HL-60/S4 treated with phorbol 12-myristate 13-acetate at 8.2 ng/mL for 4 days and 3 days (cell line): ENCODE measurements around the gene WNT3A.

ENCODE experiments used
- in situ Hi-C: fragments of 300-500 bp; cut with MboI; formaldehyde crosslinking; loops from 2 replicates; pipeline ENCODE4 v1.15.0; 2022; ENCODE audit warnings: low sequenced_read_pairs

WNT3A gene

DNA sequence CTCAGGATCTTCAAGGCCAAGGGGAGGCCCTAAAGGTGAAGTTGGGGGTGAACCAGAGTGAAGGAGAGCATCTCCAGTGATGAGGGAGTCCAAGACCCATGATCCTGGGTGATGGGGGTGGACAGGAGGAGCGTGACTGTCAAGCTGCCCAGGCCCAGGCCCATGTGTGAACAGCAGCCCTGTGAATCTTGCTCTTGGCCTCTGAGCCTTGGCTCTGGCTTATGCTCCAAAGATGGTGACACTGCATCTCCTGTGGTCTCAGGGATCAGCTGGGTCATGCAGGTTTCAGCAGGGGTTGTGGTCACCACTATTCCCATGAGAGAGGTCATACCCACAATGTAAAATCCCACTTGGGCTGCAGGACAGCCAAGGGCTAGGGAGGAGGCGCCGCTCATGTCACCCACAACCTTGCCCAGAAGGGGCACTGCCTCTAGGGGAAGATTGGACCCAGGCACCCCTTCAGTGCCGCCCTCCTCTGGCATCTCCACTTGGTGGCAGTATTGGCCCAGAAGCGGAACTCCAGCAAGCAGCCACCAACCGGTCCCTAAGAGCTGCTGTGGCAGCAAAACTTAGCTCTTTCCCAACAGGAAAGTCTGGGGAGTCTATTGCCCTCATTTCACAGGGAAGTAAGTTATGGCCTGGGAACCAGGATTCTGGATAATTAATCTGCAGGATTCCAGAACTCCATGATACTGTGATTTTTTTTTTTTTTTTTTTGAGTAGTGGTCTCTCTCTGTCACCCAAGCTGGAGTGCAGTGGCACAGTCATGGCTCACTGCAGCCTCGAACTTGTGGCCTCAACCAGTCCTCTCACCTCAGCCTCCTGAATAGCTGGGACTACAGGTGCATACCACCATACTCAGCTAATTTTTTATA is 7.5 kb upstream of the WNT3A start:
- in situ Hi-C loops, result no loop called here

DNA sequence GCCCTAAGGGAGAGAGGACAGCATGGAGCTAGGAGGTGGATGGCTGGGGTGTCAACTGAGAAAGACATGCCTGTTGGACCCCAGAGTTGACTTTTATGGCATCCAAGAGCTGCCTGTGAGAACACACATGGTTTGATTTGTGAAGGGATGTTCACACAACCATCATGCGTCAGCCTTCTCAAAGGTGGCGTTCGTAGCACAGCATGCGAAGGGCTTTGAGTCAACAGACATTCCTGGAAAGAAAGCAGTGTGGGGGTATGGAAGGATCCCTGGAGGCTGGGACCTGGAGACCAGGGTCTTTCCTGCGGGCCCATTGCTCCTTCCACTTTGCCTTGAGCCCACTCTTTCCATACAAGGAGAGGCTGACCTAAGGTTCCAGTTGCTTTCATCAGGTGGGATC is 6.4 kb upstream of the WNT3A start:
- in situ Hi-C loops, result no loop called here

DNA sequence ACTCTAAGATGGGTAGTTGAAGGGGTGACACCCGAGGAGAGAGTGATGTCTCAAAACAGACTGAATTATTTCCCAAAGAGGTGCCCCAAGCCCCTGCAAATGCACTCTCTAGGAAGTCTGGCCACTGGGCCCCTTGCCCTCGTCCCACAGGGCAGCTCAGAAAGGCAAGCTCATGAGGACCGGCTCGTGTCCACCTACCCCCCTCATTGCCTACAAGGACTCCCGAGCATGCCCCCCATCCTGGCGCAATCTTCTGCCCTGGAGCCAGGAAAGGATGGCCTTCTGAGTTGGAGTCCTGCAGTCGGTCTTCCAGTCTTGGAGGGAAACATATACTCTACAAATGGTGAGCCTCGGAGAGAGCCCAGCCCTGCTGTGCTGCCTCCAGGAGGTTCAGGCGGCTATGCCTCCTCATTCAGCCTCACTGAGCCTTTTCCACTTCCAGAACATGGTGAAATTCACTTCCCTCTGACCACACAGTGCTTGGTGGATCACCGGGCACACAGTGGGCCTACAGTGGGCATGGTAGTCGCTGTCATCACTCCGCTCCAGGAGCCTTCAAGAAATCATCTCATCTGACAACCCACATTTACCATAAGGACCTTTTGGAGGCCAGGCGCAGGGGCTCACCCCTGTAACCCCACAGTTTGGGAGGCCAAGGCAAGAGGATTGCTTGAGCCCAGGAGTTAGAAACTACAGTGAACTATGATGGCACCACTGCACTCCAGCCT is 5.8 kb upstream of the WNT3A start:
- in situ Hi-C loops, result no loop called here

DNA sequence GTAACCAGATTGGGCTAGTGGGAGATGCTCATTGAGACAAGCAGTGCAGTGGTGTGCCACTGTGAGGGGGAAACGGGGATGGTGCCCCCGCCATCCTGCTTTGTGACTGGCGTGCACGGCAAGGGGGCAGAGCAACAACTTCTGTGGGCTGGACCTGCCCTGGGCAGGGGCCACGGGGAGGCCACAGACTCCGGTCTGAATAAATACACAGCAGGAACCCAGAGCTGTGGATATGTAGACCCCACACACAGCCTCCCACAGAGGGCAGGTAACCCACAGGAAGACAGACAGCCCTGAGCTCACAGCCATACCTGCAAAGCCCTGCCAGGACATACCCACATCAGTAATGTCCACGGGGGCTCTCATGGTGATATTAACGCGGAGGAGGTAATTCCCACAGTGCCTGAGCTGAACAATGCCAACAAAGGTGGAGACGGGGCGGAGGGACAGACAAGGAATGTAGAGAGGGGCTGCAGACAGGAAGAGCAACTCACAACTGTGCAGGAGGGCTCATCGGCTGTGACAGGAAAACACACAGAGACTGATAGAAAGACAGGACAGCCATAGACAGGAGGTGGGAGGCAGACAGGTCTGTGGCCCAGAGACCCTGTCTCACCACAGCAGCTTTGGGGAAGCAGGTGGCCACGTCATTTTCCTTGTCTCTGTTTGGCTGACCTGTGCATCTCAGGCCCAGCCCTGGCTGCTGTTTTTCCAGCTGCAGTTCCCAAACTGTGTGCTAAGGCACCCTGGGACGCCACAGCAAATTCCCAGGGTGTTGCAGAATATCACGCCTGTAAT is 4.9 kb upstream of the WNT3A start:
- in situ Hi-C loops, result no loop called here

DNA sequence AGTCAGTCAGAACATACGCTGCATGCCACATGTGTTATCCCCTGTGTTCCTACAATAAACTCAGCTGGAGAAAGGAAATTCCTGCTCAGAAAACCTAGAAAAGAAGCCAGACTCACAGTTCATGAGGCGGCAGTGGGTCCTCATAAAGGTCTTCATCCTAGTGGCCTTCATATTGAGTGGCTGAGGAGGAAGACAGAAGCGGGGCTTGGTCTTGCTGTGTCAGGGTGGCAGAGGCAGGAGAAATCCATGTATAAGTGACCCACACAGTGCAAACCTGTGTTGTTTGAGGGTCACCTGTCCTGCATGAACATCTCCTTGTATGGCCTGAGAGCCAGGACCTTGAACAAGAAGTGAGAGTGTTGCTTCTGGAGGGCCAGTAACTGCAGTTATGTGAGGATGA is 4.0 kb upstream of the WNT3A start:
- in situ Hi-C loops, result no loop called here

DNA sequence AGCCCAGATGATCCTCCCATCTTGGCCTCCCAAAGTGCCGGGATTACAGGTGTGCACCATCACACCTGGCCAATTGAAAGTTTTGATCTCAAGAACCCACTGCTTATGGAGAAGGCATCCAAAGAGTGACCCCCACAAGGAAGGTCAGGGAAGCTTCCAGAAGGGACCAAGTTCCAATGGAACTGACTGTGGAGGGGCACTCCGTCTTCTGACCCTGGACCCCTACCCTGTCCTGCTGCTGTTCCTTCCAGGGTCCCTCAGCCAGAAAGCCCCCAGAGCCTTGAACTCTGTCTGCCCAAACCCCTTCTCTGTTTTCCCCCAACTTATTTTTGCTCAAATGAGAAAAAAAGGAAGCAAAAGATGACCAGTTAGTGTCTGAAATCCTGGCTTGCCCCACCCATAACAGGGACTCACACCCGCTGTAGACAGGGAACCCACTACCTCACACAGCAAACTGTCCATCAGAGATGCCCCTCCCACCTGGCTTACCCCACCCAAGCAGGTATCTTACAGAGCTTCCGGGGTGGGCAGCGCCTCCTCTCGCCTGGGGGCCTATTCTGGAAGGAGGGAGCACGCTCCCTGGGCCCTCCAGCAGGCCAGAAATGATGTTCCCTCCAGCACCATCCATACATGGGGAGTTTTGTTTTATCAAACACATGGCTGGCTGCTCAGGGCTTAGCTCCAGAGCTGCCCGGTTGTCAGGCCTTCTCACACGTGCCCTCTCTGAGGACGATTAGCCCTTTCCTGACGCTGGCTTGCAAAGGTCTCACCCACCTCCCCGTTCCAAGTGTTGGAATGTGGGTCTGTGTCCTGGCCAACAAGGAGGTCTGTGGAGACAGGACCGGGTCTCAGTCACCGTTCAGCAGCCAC is 3.1 kb upstream of the WNT3A start:
- in situ Hi-C loops, result no loop called here

DNA sequence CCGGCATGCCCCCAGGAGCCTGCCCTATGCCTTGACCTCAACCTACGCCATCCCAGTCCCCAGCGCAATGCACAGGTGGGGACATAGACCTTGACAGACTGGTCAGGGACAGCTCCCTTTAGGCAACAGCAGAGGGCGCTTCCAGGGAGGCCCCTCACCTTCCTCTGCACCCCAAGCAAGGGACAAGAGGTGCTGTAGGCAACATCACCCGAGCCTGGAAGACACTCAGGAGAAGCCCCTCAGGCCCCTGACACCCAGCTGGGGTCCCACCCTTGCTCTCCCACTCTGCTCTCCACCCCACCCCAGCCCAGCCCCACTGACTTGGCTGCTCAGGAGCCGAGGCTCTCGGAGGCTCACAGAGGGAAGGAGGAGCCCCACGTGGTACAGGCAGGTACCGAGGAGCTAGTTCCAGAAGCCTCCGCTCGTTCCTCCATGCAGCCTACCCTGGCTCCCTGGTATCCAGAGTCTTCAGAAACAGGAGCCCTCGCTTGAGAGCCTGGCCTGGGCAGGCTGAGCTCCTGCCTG is 2.4 kb upstream of the WNT3A start:
- in situ Hi-C loops, result no loop called here

DNA sequence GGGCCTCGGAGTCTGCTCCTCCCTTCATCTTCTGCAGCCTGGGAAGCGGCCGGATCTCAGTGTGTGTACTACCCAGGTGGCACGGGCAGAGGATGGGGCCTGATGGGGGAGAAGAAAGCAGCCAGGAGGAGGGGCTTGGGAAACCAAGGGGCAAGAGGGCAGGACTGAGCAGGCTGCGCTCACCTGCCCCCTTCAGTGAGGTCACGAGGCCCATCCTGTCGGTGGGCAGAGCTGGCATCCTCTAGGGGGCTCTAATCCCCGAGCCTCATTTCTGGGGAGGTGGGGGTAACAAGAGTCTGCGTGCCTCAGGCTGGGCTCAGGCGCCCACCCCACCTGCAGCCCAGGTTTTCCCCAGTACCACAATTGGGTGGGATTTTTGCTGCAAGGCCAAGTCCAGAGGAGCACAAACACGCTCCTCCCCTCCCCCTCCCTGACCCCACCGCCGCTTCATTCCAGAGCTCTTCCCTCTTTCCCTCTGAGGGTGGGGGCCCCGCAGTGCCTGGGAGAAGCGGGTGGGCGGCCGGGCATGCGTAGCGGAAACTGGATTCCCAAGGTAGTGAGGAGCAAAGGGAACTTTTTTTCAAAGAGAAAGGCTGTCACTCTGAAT is 1.8 kb upstream of the WNT3A start:
- in situ Hi-C loops, result no loop called here

DNA sequence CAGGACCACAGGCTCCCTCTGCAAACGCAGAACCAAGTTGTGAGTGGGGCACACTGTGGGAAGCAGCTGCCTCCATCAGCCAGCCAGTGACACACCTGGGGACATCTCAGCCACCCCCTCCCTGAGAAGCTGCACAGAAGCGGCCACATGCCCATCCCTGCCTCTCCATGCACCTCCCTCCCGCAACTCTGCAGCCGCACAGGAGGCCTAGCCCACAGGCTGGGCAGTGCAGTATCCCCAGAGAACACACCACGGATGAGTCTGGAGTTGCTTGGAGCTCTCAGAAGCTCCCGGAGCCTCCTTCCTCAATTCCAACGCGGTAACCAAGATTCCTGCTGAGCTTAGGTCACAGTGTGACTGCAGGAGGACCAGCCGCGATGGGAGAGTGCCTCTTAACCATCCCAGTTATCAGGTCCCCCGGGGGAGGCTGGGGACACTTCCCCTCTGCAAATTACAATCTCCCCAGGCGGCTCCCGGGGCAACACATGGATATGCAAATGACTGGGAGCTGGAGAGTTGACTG is 1.2 kb upstream of the WNT3A start:
- in situ Hi-C loops, result no loop called here

DNA sequence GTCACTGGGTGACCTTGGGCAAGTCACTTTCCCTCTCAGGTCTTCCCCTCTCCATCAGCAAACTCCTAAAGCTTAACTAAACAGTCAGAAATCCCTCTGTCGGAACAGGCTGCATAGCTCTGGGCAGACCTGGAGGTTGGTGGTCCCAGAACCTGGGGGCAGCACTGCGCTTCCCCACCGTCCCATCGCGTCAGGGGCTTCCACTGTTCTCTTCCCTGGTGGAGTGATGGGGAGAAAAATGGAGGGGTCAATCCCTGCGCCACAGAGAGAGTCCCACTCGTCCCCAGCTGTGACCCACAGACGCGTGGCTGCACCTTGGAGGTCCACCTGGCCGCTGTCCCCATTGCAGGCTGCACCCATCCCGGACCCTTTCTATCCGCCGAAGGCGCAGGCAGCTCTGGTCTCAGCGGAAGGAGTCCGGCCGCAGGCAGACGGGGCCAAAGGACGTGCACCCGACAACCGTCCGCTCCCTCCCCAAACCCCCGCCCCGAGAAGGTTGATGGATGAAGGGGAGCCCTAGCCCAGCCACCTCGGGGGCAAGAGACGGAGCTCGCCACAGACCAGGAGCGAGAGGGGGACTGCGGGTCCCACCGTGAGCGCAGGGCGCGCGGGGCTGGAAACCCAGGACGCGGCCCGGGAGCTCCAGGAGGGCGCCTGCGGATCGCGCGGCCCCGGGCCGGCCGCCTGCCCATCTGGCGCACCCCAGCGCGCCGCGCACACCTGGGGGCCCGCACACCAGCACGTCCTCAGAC is 588 bp upstream of the WNT3A start:
- in situ Hi-C loops, result no loop called here

DNA sequence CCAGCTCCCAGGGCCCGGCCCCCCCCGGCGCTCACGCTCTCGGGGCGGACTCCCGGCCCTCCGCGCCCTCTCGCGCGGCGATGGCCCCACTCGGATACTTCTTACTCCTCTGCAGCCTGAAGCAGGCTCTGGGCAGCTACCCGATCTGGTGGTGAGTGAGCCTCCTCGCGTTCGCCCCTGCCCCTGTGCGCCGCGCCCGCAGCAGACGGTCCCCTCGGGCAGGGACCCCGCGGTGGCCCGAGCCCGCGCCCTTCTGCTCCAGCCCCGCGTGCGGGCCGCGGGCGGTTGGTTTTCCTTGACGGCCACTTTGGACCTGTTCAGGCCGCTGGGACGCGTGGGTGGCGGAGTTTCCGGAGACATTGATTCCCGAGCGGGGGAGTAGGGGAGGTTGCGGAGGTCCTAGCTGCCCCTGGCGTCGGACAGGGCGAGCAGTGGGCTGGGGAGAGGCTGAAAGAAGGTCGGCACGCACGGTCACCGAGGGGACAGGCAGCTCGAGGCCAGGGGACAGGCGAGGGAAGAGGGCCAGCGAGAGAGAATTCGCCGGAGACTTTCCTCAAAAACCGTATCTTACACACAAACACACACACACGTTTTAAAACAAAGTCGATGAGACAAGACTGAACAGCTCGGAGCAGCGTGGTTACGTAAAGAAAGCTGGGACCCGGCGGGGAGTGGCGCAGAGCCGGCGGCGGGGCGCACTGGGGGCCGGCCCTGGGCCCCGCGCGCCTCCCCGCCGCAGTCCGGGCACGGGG is 427 bp downstream of the WNT3A start:
- in situ Hi-C loops, result no loop called here

DNA sequence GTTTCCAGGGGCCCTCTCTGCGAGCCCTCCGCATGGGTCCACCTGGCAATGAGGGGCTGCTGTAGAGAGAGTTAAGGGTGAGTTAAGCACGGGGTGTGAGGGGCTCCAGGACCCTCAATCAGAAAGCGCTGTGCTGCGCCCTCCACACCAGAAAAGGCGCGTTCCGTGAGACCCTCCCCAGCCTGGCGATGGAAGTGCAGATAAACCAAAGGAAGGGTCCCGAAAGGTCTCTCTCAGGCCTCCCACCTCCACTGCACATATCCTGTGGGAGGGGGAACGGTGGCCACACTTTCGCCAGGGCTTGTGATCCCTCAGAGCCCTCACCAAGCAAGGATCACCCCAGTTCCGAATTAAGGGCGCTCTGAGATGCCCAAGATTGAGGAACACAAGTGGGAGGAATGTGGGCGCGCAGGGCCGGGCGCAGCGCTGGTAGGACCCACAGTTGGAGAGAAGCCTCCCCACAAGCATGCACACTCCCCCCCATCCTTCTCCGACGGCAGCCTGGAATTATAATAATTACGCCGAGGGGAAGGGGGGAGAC is 1.1 kb downstream of the WNT3A start:
- in situ Hi-C loops, result no loop called here

DNA sequence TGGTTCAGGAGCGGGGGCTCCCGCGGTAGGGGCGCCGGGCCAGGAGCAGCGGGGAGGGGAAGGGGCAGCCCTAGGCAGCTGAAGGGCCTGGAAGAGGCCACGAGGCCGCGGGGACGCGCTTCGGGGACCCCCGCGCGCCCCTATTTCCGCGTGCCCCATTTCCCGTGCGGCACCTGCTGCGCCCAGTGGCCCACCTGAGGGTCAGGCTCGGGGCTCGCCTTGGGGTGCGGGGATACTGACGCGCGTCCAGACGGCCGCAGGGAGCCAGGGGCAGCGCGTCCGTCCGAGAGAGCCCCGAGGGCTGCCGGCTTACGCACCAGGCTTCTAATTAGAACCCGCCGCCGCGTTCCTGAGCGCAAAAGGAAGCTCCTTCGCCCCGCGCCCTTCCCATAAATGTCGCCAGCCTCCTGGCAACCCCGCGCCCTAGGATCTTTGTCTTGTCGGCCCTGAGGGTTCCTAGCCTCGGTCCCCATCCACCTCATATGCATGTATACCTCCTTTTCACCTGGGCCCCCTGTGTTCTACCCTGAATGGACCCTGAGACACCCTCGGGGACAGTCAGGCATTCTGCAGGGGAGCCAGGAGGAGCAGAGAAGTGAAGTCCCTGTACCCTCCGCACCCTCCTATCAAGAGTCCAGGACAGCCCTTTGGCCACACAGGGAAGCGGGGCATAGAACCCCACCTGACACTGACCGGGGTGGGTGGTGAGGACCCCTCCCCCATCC is 1.8 kb downstream of the WNT3A start:
- in situ Hi-C loops, result no loop called here

DNA sequence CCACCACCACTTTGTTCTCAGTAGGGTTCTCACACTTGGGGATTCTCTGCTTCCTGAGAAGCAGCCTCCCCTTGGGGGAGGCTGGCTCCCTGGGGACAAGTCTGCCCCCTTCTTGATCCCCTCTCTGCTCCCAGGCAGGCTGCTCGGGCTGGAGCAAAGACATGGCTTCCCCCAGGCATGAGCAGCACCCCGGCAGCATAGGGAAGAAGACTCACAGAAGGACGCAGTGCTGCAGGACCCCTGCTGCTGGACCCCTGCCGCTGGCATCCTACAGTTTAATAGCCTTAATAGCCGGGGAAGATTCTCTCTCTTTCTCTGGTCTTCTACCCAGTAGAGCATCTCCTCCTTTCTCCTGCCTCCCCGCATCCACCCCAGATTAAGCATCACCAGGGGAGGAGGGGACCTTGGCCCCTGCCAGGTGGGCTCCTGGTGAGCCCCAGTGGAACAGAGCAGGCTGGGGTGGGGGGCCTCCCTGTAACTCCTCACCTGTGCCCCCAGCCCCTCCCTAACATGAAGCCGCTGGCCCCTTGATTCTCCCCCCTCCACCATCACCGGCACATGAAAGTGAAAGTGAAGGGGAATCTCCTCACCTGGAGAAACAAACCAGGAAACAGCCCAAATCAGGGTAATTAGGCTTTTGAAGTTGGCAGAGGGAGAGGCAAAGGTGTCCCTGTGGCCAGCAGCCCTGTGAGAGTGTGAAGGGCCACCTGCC is 2.5 kb downstream of the WNT3A start:
- in situ Hi-C loops, result no loop called here

DNA sequence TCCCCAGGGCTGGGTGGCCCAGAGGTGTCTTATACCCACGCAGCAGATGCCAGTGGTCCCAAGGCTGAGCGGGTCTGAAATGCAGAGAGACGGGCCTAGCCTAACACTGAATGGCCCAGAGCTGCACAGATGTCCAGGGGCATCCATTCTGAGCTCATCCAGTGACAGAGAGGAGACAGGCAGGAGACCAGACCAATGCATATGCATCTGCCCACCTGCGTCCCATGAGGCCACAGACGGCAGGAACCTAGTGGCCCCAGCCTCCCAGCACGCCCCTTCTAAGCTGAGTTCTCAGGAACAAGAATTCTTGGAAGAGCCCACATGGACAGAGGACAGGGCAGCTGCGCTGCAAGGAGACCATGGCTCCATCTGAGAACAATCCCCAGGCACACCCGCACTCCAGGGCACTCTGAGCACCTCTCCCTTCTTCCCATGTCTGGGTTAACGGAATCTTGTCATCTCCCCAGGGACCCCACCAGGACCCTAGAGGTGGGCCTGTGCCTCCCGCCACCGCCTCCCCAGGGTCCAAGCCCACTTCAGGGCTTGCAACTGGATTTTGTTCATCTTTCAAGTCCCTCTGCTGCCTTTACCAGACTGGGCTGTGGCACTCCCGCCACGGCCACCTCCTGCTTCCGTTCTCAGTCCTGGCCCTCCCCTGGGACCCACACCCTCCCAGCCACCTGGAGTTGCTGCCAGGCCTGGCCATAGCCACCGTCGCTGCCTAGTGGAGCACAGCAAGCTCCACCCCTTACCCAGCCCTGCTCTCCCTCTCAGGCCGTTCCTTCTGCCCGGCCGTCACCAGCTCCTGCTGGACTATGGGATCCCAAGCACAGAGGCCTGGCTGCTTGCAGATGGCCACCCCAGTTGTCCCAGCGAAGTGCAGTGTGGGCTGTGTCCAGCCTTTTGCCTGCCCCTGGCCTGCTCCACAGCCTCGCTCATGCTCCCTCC is 3.3 kb downstream of the WNT3A start:
- in situ Hi-C loops, result no loop called here

DNA sequence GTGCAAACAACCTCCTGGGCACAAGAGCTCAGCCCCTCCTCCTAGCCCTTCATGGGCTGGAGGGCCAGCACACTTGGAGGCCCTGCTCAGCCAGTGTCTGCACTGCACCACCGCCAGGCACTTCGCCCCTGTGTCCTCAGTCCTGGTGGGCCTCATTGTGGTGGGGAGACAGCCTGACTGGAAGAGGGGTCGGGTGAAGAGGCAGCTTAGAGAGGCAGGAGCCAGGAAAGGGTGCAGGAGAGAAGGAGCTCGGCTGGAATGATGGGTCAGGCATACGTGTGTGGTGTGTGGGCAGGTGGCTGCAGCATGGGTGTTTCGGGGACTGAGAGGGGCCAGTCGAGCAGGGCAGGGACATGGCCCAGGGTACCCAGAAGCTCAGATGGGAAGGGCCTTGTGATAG is 4.1 kb downstream of the WNT3A start:
- in situ Hi-C loops, result no loop called here
